ENCODE data around the gene KCNN3.
"Not testable (repeated sequence)": the region's sequence is repeated elsewhere in the genome, so short reads cannot be mapped to it uniquely, and the experiment has no call there.

Gene KCNN3

GRCh38 chr1:154707901-154708463 lies 162.1 kb downstream of the KCNN3 start:
- DNase-seq (ENCODE audit: low read depth, low spot score) = no peak

DNA sequence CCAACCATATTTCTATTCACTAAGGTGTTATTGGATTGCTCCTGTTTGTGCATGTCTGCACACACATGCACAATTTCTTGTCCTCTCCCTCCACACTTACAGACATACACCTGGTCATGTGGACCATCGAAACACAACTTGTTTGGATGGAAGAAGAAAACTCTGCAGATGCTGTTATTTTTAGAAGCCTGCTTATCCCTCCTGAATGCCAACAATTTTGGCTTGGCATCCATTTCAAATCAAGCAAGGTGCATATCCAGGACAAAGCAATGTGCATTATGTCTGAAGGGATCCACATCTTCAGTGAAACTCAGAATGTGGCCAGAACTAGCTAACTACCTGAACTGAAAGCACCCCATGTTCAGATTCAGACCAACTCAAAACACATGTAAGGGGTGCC lies 163.2 kb downstream of the KCNN3 start:
- no peak for DNase-seq (ENCODE audit: low read depth, low spot score)

- no peak for DNase-seq (ENCODE audit: low read depth, low spot score)
These were observed 164.5 kb downstream of the KCNN3 start for GRCh38 chr1:154705544-154705943.

DNA sequence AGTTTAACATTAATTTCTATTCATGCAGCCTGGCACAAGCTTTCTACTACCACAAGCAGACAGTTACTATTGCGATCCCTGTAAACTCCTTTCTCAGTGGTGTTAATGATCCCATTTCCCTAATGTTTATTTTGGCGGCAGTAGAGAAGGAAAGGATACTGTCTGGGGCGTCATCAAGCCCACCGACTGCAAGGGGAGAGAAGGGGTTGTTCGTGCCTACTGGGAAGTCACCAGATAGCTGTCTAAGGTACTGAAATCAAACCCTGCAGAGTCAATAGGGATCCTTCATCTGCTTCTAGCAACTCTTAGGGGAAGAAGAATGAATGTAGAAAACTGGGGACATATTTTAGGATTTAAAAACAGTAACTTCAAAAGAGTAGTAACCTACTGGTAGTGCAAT lies 166.9 kb downstream of the KCNN3 start:
- DNase-seq (ENCODE audit: low read depth, low spot score) = no peak

- DNase-seq (ENCODE audit: low read depth, low spot score) = no peak
These were observed 171.6 kb downstream of the KCNN3 start for GRCh38 chr1:154698320-154699096.

GRCh38 chr1:154697710-154698109 lies 172.4 kb downstream of the KCNN3 start:
- DNase-seq (ENCODE audit: low read depth, low spot score) = no peak

GRCh38 chr1:154696456-154696855 lies 173.6 kb downstream of the KCNN3 start:
- DNase-seq (ENCODE audit: low read depth, low spot score) = no peak

GRCh38 chr1:154695985-154696384 lies 174.1 kb downstream of the KCNN3 start:
- no peak for DNase-seq (ENCODE audit: low read depth, low spot score)

DNA sequence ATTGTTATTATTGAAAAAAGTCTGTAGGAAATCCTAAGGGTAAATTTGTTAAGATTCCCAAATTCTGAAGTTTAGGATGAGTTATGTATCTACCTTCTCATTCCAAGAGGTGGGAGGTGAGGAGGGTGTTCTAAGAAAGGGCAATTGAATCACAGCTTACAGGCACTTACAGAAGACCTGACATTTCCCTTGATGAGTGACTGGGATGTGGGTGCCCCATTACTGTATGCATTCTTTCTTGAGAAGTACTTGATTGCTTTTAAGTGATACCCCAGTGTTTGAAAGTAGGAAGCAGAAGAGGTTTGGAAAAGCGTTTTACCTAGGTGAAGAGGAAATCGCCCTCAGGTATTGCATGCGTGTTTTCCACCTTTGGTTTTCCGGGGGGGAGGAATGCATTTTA lies 175.1 kb downstream of the KCNN3 start:
- DNase-seq (ENCODE audit: low read depth, low spot score) = no peak

DNA sequence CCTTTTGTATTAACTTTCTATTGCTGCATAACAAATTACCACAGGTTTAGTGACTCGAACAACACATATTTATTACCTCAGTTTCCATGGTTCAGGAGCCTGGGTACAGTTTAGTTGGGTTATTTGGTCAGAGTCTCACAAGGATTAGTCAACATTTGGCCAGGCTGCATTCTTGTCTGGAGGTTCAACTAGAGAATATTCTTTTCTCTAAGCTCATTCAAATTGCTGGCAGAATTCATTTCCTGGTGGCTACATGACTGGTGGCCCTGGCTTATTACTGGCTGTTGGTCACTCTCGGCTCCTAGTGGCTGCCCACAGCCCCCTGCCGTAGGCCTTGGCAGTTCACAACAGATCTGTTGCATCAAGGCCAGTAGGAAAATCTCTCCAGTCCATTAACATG lies 181.0 kb downstream of the KCNN3 start:
- DNase-seq (ENCODE audit: low read depth, low spot score) = no peak

DNA sequence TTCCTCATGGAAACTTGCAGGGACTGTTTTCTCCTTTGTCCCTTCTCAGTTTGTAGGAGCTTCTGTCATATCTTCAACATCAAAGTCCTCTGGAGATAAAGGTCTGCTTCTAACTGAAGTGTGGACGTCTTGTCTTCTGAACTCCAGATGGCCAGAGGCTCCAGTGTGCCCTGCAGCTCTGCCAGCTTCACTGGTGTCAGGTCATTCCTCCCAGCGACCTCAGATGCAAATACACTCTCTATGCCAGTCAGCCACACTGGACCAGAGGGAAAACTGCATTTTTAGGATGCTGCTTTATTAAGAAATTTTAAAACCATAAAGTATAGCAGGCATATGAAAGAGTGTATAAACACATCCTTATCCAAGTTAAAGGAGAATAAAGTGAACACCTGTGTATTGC lies 183.6 kb downstream of the KCNN3 start:
- DNase-seq (ENCODE audit: low read depth, low spot score) = no peak

GRCh38 chr1:154683820-154684219 lies 186.3 kb downstream of the KCNN3 start:
- no peak for DNase-seq (ENCODE audit: low read depth, low spot score)

- DNase-seq (ENCODE audit: low read depth, low spot score) = no peak
These were observed 187.8 kb downstream of the KCNN3 start for GRCh38 chr1:154682254-154682653.

GRCh38 chr1:154677844-154678243 lies 192.2 kb downstream of the KCNN3 start:
- DNase-seq (ENCODE audit: low read depth, low spot score) = not testable (repeated sequence)

DNA sequence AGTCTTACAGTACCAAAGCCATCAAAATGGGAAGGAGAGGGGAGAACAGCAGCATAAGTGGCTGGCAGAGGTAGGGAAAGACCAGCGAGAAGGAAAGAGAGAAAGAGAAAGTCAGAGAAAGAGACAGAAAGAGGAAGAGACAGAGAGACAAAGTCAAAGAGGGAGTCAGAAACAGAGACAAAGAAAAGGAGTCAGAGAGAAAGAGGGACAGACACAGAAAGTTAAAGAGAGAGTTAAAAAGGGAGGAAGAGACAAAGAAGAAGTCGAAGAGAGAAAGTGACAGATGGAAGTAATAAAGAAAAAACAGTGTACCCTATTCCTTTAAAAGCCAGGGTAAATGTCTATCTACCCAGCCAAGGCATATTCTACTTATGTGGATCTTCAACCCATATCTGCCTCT lies 193.2 kb downstream of the KCNN3 start:
- not testable (repeated sequence) for DNase-seq (ENCODE audit: low read depth, low spot score)

GRCh38 chr1:154674456-154674855 lies 195.6 kb downstream of the KCNN3 start:
- not testable (repeated sequence) for DNase-seq (ENCODE audit: low read depth, low spot score)

- DNase-seq (ENCODE audit: low read depth, low spot score) = not testable (repeated sequence)
These were observed 197.8 kb downstream of the KCNN3 start for GRCh38 chr1:154672245-154672644.

DNA sequence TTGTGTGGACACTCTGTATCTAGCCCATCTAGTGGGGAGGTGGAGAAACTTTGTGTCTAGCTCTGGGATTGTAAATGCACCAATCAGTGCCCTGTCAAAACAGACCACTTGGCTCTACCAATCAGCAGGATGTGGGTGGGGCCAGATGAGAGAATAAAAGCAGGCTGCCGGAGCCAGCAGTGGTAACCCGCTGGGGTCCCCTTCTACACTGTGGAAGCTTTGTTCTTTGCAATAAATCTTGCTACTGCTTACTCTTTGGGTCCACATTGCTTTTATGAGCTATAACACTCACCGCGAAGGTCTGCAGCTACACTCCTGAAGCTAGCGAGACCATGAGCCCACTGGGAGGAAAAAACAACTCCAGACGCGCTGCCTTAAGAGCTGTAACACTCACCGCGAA lies 198.7 kb downstream of the KCNN3 start:
- DNase-seq (ENCODE audit: low read depth, low spot score) = not testable (repeated sequence)

- not testable (repeated sequence) for DNase-seq (ENCODE audit: low read depth, low spot score)
These were observed 199.5 kb downstream of the KCNN3 start for GRCh38 chr1:154670310-154671270.

GRCh38 chr1:154669464-154670282 lies 200.4 kb downstream of the KCNN3 start:
- peak; percentile 80 for DNase-seq (ENCODE audit: low read depth, low spot score)

GRCh38 chr1:154666051-154666790 lies 203.9 kb downstream of the KCNN3 start:
- DNase-seq (ENCODE audit: low read depth, low spot score) = no peak
